SIG-M5 (cell line): ENCODE data around the gene CHRFAM7A.
"Not testable (repeated sequence)": the region's sequence is repeated elsewhere in the genome, so short reads cannot be mapped to it uniquely, and the experiment has no call there.

Experiments
- DNase-seq: peaks from one replicate; lab custom pipeline; 2025; lab: John Stamatoyannopoulos, UW

CHRFAM7A gene

GRCh38 chr15:30315704-30316103 is 77.6 kb downstream of the CHRFAM7A start:
- not testable (repeated sequence) for DNase-seq

- DNase-seq, result not testable (repeated sequence)
Measured at GRCh38 chr15:30310575-30310974, 82.8 kb downstream of the CHRFAM7A start.
